ES-I3 (cell line): Measurements from ENCODE around the gene CNOT11.
"Not testable (repeated sequence)": the region's sequence is repeated elsewhere in the genome, so short reads cannot be mapped to it uniquely, and the experiment has no call there.

Experiments
- H3K36me3 ChIP-seq: 2 replicates; pipeline ENCODE4 v1.6.1; 2013; ENCODE audit warnings: mild to moderate bottlenecking, low read length, control low read depth, moderate library complexity; ENCODE audit not compliant: insufficient read depth
- H3K4me1 ChIP-seq: 2 replicates; pipeline ENCODE4 v1.6.1; 2013; ENCODE audit warnings: mild to moderate bottlenecking, control low read depth, low read length; ENCODE audit not compliant: insufficient read depth
- H3K9ac ChIP-seq: 2 replicates; pipeline ENCODE4 v1.6.1; 2013; ENCODE audit warnings: low read depth, mild to moderate bottlenecking, low read length, moderate library complexity
- H3K9me3 ChIP-seq: 2 replicates; pipeline ENCODE4 v1.6.1; 2013; ENCODE audit warnings: mild to moderate bottlenecking, low read length, moderate library complexity; ENCODE audit not compliant: control insufficient read depth, insufficient read depth

CNOT11 gene

GRCh38 chr2:101303688-101304087, 51.0 kb downstream of the CNOT11 start:
- H3K9ac ChIP-seq: no peak overlapping the region
- 0 out of 2 replicates have a peak, but pooled peaks cover 2% of the 10 kb centered on the region for H3K36me3 ChIP-seq
- H3K9me3 ChIP-seq: no peaks in the 10 kb centered on the region
- peaks cover 16% of the 10 kb centered on the region for H3K4me1 ChIP-seq

GRCh38 chr2:101305035-101305434, 52.3 kb downstream of the CNOT11 start:
- H3K36me3 ChIP-seq: 0 out of 2 replicates have a peak, but pooled peaks cover 2% of the 10 kb centered on the region
- peaks cover 16% of the 10 kb centered on the region for H3K4me1 ChIP-seq
- H3K9ac ChIP-seq: peak overlapping the region; percentile 18; the same call in 1 of the 2 replicates
- no peaks in the 10 kb centered on the region for H3K9me3 ChIP-seq

DNA sequence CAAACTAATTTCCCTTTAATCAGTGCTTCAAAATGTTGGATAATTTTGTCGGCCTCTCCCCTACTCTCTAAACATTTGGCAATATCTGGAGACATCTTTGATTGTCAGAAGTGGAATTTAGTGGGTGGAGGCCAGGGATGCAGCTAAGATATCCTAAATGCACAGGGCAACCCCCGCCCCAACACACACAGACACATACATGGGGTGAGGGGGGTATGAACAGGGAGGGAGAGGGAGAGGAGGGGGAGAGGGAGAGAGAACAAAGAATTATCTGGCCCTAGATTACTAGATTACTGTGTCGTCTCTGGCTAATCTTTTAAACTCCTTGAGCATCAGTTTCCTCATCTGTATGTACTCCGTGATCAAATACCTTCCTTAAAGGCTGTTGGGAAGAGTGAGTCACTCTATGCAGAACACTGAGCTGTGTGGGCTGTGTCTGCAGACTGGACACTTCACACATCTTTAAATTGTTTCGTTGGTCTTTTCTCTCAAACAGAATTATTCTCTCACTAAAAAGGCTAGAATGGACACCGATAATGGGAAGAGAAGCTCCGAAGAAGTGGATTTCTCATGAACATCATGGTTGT, 52.9 kb downstream of the CNOT11 start:
- H3K9ac ChIP-seq: peak overlapping the region; percentile 18; the same call in 1 of the 2 replicates
- 0 out of 2 replicates have a peak, but pooled peaks cover 2% of the 10 kb centered on the region for H3K36me3 ChIP-seq
- no peaks in the 10 kb centered on the region for H3K9me3 ChIP-seq
- H3K4me1 ChIP-seq: peaks cover 16% of the 10 kb centered on the region

DNA sequence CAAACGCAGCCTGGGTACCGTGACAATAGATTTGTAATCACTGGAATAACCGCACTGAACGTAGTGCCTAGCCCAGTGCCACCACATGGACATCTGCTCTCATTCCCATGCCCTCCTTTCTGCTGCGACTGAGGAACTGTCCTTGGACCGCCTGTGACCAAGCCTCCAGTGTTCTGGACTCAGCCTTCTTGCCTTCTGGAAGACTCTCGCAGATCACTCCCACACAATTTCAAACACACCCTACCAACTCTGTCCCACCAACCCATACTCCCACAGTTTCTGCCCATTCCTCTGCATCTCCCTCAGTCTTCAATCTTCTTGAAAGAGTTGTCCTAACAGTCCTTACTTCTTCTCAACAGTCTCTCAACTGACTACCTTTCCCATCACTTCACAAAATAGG, 53.7 kb downstream of the CNOT11 start:
- Histone ChIP-seq H3K9ac (peak overlapping the region; percentile 91; the same call in 1 of the 2 replicates), H3K9me3 (no peaks in the 10 kb centered on the region), H3K4me1 (peaks cover 16% of the 10 kb centered on the region), H3K36me3 (0 out of 2 replicates have a peak, but pooled peaks cover 2% of the 10 kb centered on the region)

DNA sequence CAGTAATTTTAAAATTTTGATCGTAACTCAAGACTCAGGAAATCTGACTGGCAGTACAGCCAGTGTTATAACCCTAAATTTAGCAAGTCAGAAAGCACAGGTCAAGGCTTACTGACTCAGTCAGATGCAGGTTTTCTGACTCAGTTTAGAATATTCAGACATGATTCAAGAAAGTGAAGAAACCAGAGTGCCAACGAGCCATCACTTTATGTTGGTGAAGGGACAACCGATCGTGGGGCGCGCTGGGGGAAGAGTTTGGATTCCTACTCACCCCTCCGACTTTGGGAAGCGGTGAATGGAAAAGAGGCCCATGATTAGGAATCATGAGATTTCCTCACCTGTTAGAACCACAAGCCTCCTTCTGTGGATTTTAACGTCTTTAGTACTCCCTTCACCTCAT, 54.8 kb downstream of the CNOT11 start:
- H3K4me1 ChIP-seq: peaks cover 16% of the 10 kb centered on the region
- H3K36me3 ChIP-seq: 0 out of 2 replicates have a peak, but pooled peaks cover 2% of the 10 kb centered on the region
- no peaks in the 10 kb centered on the region for H3K9me3 ChIP-seq
- peak overlapping the region; percentile 91 for H3K9ac ChIP-seq

- Histone ChIP-seq H3K36me3 (0 out of 2 replicates have a peak, but pooled peaks cover 2% of the 10 kb centered on the region), H3K9me3 (no peaks in the 10 kb centered on the region), H3K4me1 (peaks cover 16% of the 10 kb centered on the region), H3K9ac (peak overlapping the region; percentile 91)
Measured at GRCh38 chr2:101307950-101308431, 55.3 kb downstream of the CNOT11 start.

GRCh38 chr2:101308432-101309210, 55.9 kb downstream of the CNOT11 start, which contains the start of gene RNF149:
RNF149 (minus strand) TSS chr2:101308701; CDS start chr2:101308588, 113 bp downstream.
- H3K9me3 ChIP-seq: no peaks in the 10 kb centered on the region
- H3K4me1 ChIP-seq: peaks cover 16% of the 10 kb centered on the region
- H3K9ac ChIP-seq: peak within 1 kb of the TSS; percentile 91
- H3K36me3 ChIP-seq: no peaks in the 10 kb centered on the region

- Histone ChIP-seq H3K9ac (no peak overlapping the region), H3K9me3 (no peaks in the 10 kb centered on the region), H3K36me3 (no peaks in the 10 kb centered on the region), H3K4me1 (peaks cover 16% of the 10 kb centered on the region)
Measured at GRCh38 chr2:101310090-101310833, 57.6 kb downstream of the CNOT11 start.

- Histone ChIP-seq H3K4me1 (peaks cover 9% of the 10 kb centered on the region), H3K36me3 (no peaks in the 10 kb centered on the region), H3K9me3 (no peaks in the 10 kb centered on the region), H3K9ac (no peak overlapping the region)
Measured at GRCh38 chr2:101310834-101311695, 58.4 kb downstream of the CNOT11 start.

GRCh38 chr2:101311696-101312017, 59.0 kb downstream of the CNOT11 start:
- H3K9ac ChIP-seq: no peak overlapping the region

DNA sequence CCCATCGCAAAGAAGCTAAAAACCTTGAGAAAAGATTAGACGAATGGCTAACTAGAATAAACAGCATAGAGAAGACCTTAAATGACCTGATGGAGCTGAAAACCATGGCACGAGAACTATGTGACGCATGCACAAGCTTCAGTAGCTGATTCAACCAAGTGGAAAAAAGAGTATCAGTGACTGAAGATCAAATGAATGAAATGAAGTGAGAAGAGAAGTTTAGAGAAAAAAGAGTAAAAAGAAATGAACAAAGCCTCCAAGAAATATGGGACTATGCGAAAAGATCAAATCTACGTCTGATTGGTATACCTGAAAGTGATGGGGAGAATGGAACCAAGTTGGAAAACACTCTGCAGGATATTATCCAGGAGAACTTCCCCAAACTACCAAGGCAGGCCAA, 63.9 kb downstream of the CNOT11 start:
- H3K4me1 ChIP-seq, H3K9ac ChIP-seq, H3K9me3 ChIP-seq, H3K36me3 ChIP-seq: not testable (repeated sequence)

More at GRCh38 chr2:101311696-101312017, 59.0 kb downstream of the CNOT11 start:
- no peaks in the 10 kb centered on the region for H3K9me3 ChIP-seq
- H3K4me1 ChIP-seq: peaks cover 3% of the 10 kb centered on the region; the same call in 1 of the 2 replicates
- H3K36me3 ChIP-seq: no peaks in the 10 kb centered on the region
